SHP77 treated with DMSO at 0.1 percent for 48 hours (cell line): ENCODE measurements around the gene ITGB1BP1.

Experiments
- DNase-seq: peaks from one replicate; lab custom pipeline; 2025; lab: John Stamatoyannopoulos, UW

The ITGB1BP1 gene

GRCh38 chr2:9424447-9425164 is 1.3 kb upstream of the ITGB1BP1 start:
- peak; percentile 17 for DNase-seq

GRCh38 chr2:9423922-9424272 is 569 bp upstream of the ITGB1BP1 start:
- DNase-seq = no peak

GRCh38 chr2:9422321-9423099 is 818 bp downstream of the ITGB1BP1 start:
- DNase-seq = no peak

- DNase-seq = no peak
Measured at GRCh38 chr2:9420495-9420894, 2.8 kb downstream of the ITGB1BP1 start.

- DNase-seq = no peak
Measured at GRCh38 chr2:9419541-9419940, 3.8 kb downstream of the ITGB1BP1 start.

GRCh38 chr2:9418746-9419145 is 4.6 kb downstream of the ITGB1BP1 start:
- DNase-seq = no peak

- no peak for DNase-seq
Measured at GRCh38 chr2:9417725-9418124, 5.6 kb downstream of the ITGB1BP1 start.

GRCh38 chr2:9416962-9417316 is 6.4 kb downstream of the ITGB1BP1 start:
- no peak for DNase-seq

GRCh38 chr2:9416267-9416961 is 6.9 kb downstream of the ITGB1BP1 start:
- no peak for DNase-seq

GRCh38 chr2:9415516-9416169 is 7.7 kb downstream of the ITGB1BP1 start:
- DNase-seq = no peak

GRCh38 chr2:9412781-9413180 is 10.5 kb downstream of the ITGB1BP1 start:
- DNase-seq = no peak

- DNase-seq = no peak
Measured at GRCh38 chr2:9410108-9410507, 13.2 kb downstream of the ITGB1BP1 start.

GRCh38 chr2:9408641-9409151 is 14.6 kb downstream of the ITGB1BP1 start:
- DNase-seq = no peak

GRCh38 chr2:9407363-9407811 is 15.9 kb downstream of the ITGB1BP1 start:
- DNase-seq = no peak

GRCh38 chr2:9406529-9407362 is 16.6 kb downstream of the ITGB1BP1 start:
- no peak for DNase-seq

- no peak for DNase-seq
Measured at GRCh38 chr2:9405636-9406035, 17.7 kb downstream of the ITGB1BP1 start.

GRCh38 chr2:9404451-9404850 is 18.9 kb downstream of the ITGB1BP1 start:
- no peak for DNase-seq

GRCh38 chr2:9403924-9404323 is 19.4 kb downstream of the ITGB1BP1 start:
- no peak for DNase-seq

- no peak for DNase-seq
Measured at GRCh38 chr2:9401646-9402371, 21.5 kb downstream of the ITGB1BP1 start.

- no peak for DNase-seq
Measured at GRCh38 chr2:9401059-9401547, 22.2 kb downstream of the ITGB1BP1 start.
